A673 (cell line): Measurements from ENCODE around the gene SEMA6C. TPM values are rescaled to one million over a fixed set of nuclear protein-coding genes. Genes with fewer than 3 reads are reported as not detected.

Source experiments
- BruUV-seq: library from RNA; stranded (reverse); fragments of 400-500 nt; replicated peaks from 2 replicates; lab custom pipeline; 2021; lab: Mats Ljungman, UMichigan
- CTCF ChIA-PET: fragments of 300-600 bp; sonication (Branson Sonifier 250); formaldehyde crosslinking; loops from one replicate; lab custom pipeline; 2022; ENCODE audit warnings: antibody characterized with exemption; lab: Charles Lee
- POLR2A ChIA-PET: fragments of 300-600 bp; sonication (Branson Sonifier 250); formaldehyde crosslinking; loops from one replicate; lab custom pipeline; 2022; ENCODE audit warnings: antibody characterized with exemption; ENCODE audit not compliant: low non-redundant PET; lab: Charles Lee
- DNase-seq: peaks from one replicate; pipeline ENCODE4 v3.0.0-alpha.2; 2015; ENCODE audit warnings: low spot score
- H3K27ac ChIP-seq: fragments of 200-600 bp; sonication (generic); 2 replicates; pipeline ENCODE4 v1.5.1; 2016; ENCODE audit warnings: mixed run types, low read depth, mild to moderate bottlenecking, mixed read lengths, antibody characterized with exemption, low read length; ENCODE audit not compliant: poor library complexity, severe bottlenecking
- H3K27me3 ChIP-seq: fragments of 200-600 bp; sonication (generic); replicated peaks from 2 replicates; pipeline ENCODE4 v1.6.1; 2017; ENCODE audit warnings: mixed run types, low read depth, mild to moderate bottlenecking, mixed read lengths, antibody characterized with exemption, low read length; ENCODE audit not compliant: insufficient read depth, poor library complexity
- H3K36me3 ChIP-seq: fragments of 200-600 bp; sonication (generic); 2 replicates; pipeline ENCODE4 v1.6.1; 2016; ENCODE audit warnings: mixed run types, mild to moderate bottlenecking, mixed read lengths, antibody characterized with exemption, low read length; ENCODE audit not compliant: insufficient read depth, poor library complexity, severe bottlenecking
- H3K4me1 ChIP-seq: fragments of 200-600 bp; sonication (generic); 2 replicates; pipeline ENCODE4 v1.6.1; 2017; ENCODE audit warnings: mixed run types, mild to moderate bottlenecking, mixed read lengths, antibody characterized with exemption, low read length; ENCODE audit not compliant: insufficient read depth, poor library complexity, severe bottlenecking
- H3K4me3 ChIP-seq: fragments of 200-600 bp; sonication (generic); 2 replicates; pipeline ENCODE4 v1.5.1; 2016; ENCODE audit warnings: low read depth, mixed run types, mild to moderate bottlenecking, mixed read lengths, low read length; ENCODE audit not compliant: poor library complexity, severe bottlenecking
- H3K9me3 ChIP-seq: fragments of 200-600 bp; sonication (generic); 2 replicates; pipeline ENCODE4 v1.6.1; 2016; ENCODE audit warnings: mixed run types, low read depth, mild to moderate bottlenecking, mixed read lengths, antibody characterized with exemption, low read length; ENCODE audit not compliant: poor library complexity, severe bottlenecking
- CTCF ChIP-seq: fragments of 300-800, 200-600 bp; sonication (generic); conservative IDR thresholded peaks from 2 replicates; pipeline ENCODE4 v1.5.1; 2017; ENCODE audit warnings: low read depth, mild to moderate bottlenecking, antibody characterized with exemption, low read length, moderate library complexity, mixed read lengths
- EZH2 ChIP-seq: fragments of 200-600 bp; sonication (generic); IDR thresholded peaks from 2 replicates; pipeline ENCODE4 v1.6.1; 2017; ENCODE audit warnings: borderline replicate concordance, low read depth, mild to moderate bottlenecking, mixed read lengths, antibody characterized with exemption, low read length; ENCODE audit not compliant: poor library complexity, severe bottlenecking
- intact Hi-C: fragments of 100-400 bp; cut with micrococcal nuclease; formaldehyde crosslinking; loops from one replicate; pipeline ENCODE4 v1.10.0; 2022; ENCODE audit not compliant: unreplicated experiment
- total RNA-seq: library from RNA; stranded (reverse); gene quantifications from 2 replicates; pipeline ENCODE4 v1.2.3, GENCODE V29; 2021

Gene SEMA6C
- total RNA-seq, 1 experiment from 2014 or later = 4.7 TPM

- Histone ChIP-seq H3K27me3 (no peaks in the 10 kb centered on the region), H3K27ac (no peak overlapping the region), H3K4me3 (no peak overlapping the region), H3K9me3 (no peaks in the 10 kb centered on the region), H3K4me1 (no peaks in the 10 kb centered on the region), H3K36me3 (no peaks in the 10 kb centered on the region)
- no TSS peak for BruUV-seq
- ChIA-PET CTCF (no interaction called here), POLR2A (no interaction called here)
- intact Hi-C loops = loop anchor here (5.0 kb wide), 1 partner anchor 37 kb away; no protein-coding TSS in a partner anchor
- DNase-seq = no peak
- TF ChIP-seq CTCF (no peak), EZH2 (no peak)
Measured at GRCh38 chr1:151134396-151134795, 12.0 kb downstream of the SEMA6C start.

GRCh38 chr1:151133018-151133806 lies 13.2 kb downstream of the SEMA6C start:
- BruUV-seq = no TSS peak
- intact Hi-C loops = loop anchor here (5.0 kb wide), 1 partner anchor 36 kb away; no protein-coding TSS in a partner anchor
- Histone ChIP-seq H3K27me3 (no peaks in the 10 kb centered on the region), H3K4me1 (no peaks in the 10 kb centered on the region), H3K36me3 (no peaks in the 10 kb centered on the region), H3K27ac (no peak overlapping the region), H3K4me3 (no peak overlapping the region), H3K9me3 (no peaks in the 10 kb centered on the region)
- ChIA-PET CTCF (no interaction called here), POLR2A (no interaction called here)
- no peak for DNase-seq
- no peak for TF ChIP-seq EZH2
- TF ChIP-seq CTCF = no peak

GRCh38 chr1:151132335-151133017 lies 14.0 kb downstream of the SEMA6C start:
- no peaks in the 10 kb centered on the region for H3K4me1 ChIP-seq
- TF ChIP-seq EZH2 (no peak), CTCF (no peak)
- no peak for DNase-seq
- no peaks in the 10 kb centered on the region for H3K36me3 ChIP-seq
- intact Hi-C loops = loop anchor here (5.0 kb wide), 1 partner anchor 35 kb away; no protein-coding TSS in a partner anchor
- no peak overlapping the region for H3K27ac ChIP-seq
- ChIA-PET POLR2A (no interaction called here), CTCF (no interaction called here)
- H3K4me3 ChIP-seq = no peak overlapping the region
- H3K9me3 ChIP-seq = no peaks in the 10 kb centered on the region
- H3K27me3 ChIP-seq = no peaks in the 10 kb centered on the region
- BruUV-seq = no TSS peak
